ENCODE measurements around the gene NEGR1.

- TF ChIP-seq EZH2 (IDR thresholded peaks at IDR 0.05; ENCODE audit: borderline replicate concordance, insufficient read depth, low read length, poor library complexity, severe bottlenecking): no peak
- TF ChIP-seq CTCF (IDR thresholded peaks at IDR 0.05; ENCODE audit: poor library complexity, severe bottlenecking): no peak
- no peak for TF ChIP-seq EP300 (conservative IDR thresholded peaks at IDR 0.05; ENCODE audit: poor library complexity, severe bottlenecking)
- TF ChIP-seq POLR2AphosphoS5 (IDR thresholded peaks at IDR 0.05): no peak
- no peak for TF ChIP-seq REST (IDR thresholded peaks at IDR 0.05; ENCODE audit: borderline replicate concordance)
- no peak for TF ChIP-seq MXI1 (conservative IDR thresholded peaks at IDR 0.05; ENCODE audit: poor library complexity, severe bottlenecking)
- TF ChIP-seq RAD21 (conservative IDR thresholded peaks at IDR 0.05): no peak
- TF ChIP-seq SMC3 (conservative IDR thresholded peaks at IDR 0.05; ENCODE audit: poor library complexity): no peak
- no peak for TF ChIP-seq TAF1 (IDR thresholded peaks at IDR 0.05; ENCODE audit: low read depth)
Observed at GRCh38 chr1:71653952-71654351, 628.4 kb downstream of the NEGR1 start.
